Vagina (tissue), 2 donors: ENCODE measurements around the gene C1QL2.

Source experiments
- POLR2AphosphoS5 ChIP-seq, 2 donors: sonication (generic); formaldehyde crosslinking; IDR thresholded peaks; one replicate each; pipeline ENCODE4 v1.9.0; 2017; ENCODE audit warnings: antibody characterized with exemption in 2 of 2, mild to moderate bottlenecking in 2 of 2, low read depth in 1 of 2; ENCODE audit not compliant: insufficient read depth in 1 of 2
- TF ChIP-seq, protein P1 (sequence below), 3 experiments: fragments of 450-650 bp in 2 of 3; fragments of 200-600 bp in 1 of 3; sonication (generic) in 1 of 3; IDR thresholded peaks; one replicate each; pipeline ENCODE4 v1.5.1; 2017 to 2019; ENCODE audit warnings: antibody characterized with exemption in 3 of 3, mild to moderate bottlenecking in 2 of 3, moderate library complexity in 2 of 3

DNA sequence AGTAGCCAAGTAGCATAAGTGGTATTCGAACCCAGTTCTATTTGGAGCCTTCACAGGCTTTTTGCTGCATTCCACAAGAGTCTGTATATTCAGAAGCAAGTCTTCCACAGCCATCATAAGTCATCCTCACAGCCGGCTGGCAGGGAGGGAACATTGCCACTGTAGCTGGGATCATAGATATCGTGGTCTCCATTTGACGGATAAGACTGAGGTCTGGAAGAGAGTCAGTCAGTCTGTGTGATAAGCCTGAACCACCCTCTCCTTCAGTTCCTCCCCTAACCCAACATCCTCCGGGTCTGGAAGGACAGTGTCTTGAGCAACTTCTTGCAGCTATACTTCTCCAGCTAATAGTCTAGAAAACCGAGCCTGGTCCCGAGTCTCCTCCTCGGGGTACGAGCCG lies 17.0 kb upstream of the C1QL2 start:
- no peak for TF ChIP-seq POLR2AphosphoS5 (IDR thresholded peaks at IDR 0.05; ENCODE audit: insufficient read depth in 1 of 2, low read depth in 1 of 2)
- TF ChIP-seq, protein P1, sequence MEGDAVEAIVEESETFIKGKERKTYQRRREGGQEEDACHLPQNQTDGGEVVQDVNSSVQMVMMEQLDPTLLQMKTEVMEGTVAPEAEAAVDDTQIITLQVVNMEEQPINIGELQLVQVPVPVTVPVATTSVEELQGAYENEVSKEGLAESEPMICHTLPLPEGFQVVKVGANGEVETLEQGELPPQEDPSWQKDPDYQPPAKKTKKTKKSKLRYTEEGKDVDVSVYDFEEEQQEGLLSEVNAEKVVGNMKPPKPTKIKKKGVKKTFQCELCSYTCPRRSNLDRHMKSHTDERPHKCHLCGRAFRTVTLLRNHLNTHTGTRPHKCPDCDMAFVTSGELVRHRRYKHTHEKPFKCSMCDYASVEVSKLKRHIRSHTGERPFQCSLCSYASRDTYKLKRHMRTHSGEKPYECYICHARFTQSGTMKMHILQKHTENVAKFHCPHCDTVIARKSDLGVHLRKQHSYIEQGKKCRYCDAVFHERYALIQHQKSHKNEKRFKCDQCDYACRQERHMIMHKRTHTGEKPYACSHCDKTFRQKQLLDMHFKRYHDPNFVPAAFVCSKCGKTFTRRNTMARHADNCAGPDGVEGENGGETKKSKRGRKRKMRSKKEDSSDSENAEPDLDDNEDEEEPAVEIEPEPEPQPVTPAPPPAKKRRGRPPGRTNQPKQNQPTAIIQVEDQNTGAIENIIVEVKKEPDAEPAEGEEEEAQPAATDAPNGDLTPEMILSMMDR (IDR thresholded peaks at IDR 0.05) = no peak
